HFFc6 (cell line): Measurements from ENCODE around the gene ARFGEF2. TPM values are rescaled to one million over a fixed set of nuclear protein-coding genes. Genes with fewer than 3 reads are reported as not detected.

Source experiments
- DNase-seq: peaks from one replicate; pipeline ENCODE4 v3.0.0-alpha.2; 2018
- H3K27ac Mint-ChIP-seq: 2 replicates; pipeline ENCODE4 v1.8.0; 2020; ENCODE audit warnings: mild to moderate bottlenecking, mixed read lengths
- H3K27me3 Mint-ChIP-seq: 2 replicates; pipeline ENCODE4 v1.8.0; 2021; ENCODE audit warnings: mild to moderate bottlenecking, moderate library complexity, mixed read lengths; ENCODE audit not compliant: insufficient read depth
- H3K36me3 Mint-ChIP-seq: 2 replicates; pipeline ENCODE4 v1.8.0; 2021; ENCODE audit warnings: low read depth, mixed read lengths
- H3K4me1 Mint-ChIP-seq: 2 replicates; pipeline ENCODE4 v1.8.0; 2020; ENCODE audit warnings: low read depth, mixed read lengths
- H3K4me3 Mint-ChIP-seq: 2 replicates; pipeline ENCODE4 v1.8.0; 2020; ENCODE audit warnings: mild to moderate bottlenecking, moderate library complexity, mixed read lengths
- H3K9me3 Mint-ChIP-seq: 2 replicates; pipeline ENCODE4 v1.8.0; 2020; ENCODE audit warnings: mild to moderate bottlenecking, mixed read lengths
- CTCF ChIP-seq: fragments of 200-600 bp; sonication (generic); IDR thresholded peaks from 2 replicates; pipeline ENCODE4 v1.5.0; 2021; ENCODE audit warnings: antibody characterized with exemption, mild to moderate bottlenecking
- total RNA-seq, 6 experiments: library from RNA; stranded (reverse); fragmentation: NEBNext Ultra II Directional; extraction: Animal tissue kit (Norgen Biotek cat#: 25700); gene quantifications; 2 replicates in 1 of 6; 3 replicates in 5 of 6; pipeline ENCODE4 v1.2.3, GENCODE V29; 2021

The ARFGEF2 gene
- total RNA-seq, 6 experiments from 2014 or later = 25.4 to 28.3 (median 26.2) TPM

- Mint-ChIP-seq H3K4me1 (peaks cover 30% of the 10 kb centered on the region), H3K9me3 (no peaks in the 10 kb centered on the region; the same call in 1 of the 2 replicates), H3K27ac (no peak overlapping the region)
These were observed 20.2 kb upstream of the ARFGEF2 start for GRCh38 chr20:48901326-48901725.

GRCh38 chr20:48903705-48904104 lies 17.8 kb upstream of the ARFGEF2 start:
- no peak for DNase-seq
- H3K4me3 Mint-ChIP-seq = no peak overlapping the region
- H3K27ac Mint-ChIP-seq = no peak overlapping the region
- H3K27me3 Mint-ChIP-seq = peaks cover 28% of the 10 kb centered on the region
- peaks cover 1% of the 10 kb centered on the region for H3K36me3 Mint-ChIP-seq
- peaks cover 3% of the 10 kb centered on the region for H3K9me3 Mint-ChIP-seq
- peaks cover 16% of the 10 kb centered on the region for H3K4me1 Mint-ChIP-seq
- TF ChIP-seq CTCF = no peak

More at GRCh38 chr20:48901326-48901725, 20.2 kb upstream of the ARFGEF2 start:
- no peak for DNase-seq
- no peak for TF ChIP-seq CTCF
- Mint-ChIP-seq H3K27me3 (peaks cover 26% of the 10 kb centered on the region), H3K36me3 (no peaks in the 10 kb centered on the region), H3K4me3 (no peak overlapping the region)

DNA sequence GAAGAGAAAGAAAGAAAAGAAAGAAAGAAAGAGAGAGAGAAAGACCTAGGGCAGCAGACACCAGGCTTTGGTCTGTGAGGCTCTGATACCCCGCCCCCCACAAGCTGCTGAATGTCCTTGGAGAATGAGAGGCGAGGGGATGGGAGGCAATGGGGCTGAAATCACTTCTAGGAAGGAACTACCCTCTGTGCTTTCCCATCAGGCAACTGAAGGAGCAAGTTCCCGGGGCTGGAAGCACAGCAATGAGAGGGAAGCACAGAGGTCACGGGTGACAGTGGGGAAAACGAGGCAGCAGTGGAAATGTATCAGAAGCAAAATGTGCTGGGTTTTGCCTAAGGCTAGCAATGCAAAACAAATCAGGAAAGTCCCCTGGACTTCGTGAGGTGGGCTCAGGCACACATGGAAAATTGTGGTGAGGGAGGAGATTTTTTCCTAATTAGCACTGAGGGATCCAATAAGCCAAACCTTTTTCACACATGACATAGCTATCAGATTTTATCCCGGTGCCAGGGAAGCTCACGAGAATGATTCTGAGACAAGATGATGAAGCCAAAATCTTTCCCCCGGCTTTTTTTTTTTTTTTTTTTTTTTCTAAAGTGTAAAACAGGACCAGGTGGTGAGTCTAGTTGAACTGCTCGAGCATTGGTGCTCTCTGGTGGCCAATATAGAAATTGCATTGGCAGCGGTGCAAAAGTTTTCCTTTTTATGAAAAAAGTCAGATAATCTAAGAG lies 16.8 kb upstream of the ARFGEF2 start:
- Mint-ChIP-seq H3K9me3 (peaks cover 13% of the 10 kb centered on the region), H3K27me3 (peaks cover 25% of the 10 kb centered on the region), H3K36me3 (peaks cover 5% of the 10 kb centered on the region), H3K4me1 (peaks cover 16% of the 10 kb centered on the region), H3K27ac (no peak overlapping the region), H3K4me3 (peak overlapping the region; percentile 16)
- peak; percentile 94 for TF ChIP-seq CTCF
- DNase-seq = peak; percentile 63

DNA sequence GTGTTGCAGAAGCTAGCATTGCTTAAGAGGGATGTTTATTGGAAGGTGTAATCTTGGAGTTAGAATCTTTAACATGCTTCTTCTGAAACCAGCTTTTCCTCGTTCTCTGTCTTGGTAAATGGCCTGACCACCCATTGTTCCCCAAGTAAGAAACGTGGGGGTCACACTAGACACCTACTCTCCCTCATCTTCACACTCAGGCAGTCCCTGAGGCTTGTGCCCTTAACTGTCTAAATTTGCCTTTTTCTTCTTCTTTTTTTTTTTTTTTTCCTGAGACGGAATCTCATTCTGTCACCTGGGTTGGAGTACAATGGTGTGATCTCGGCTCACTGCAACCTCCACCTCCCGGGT lies 16.2 kb upstream of the ARFGEF2 start:
- H3K4me1 Mint-ChIP-seq = peaks cover 16% of the 10 kb centered on the region
- no peak overlapping the region for H3K27ac Mint-ChIP-seq
- H3K36me3 Mint-ChIP-seq = peaks cover 5% of the 10 kb centered on the region
- peaks cover 28% of the 10 kb centered on the region for H3K27me3 Mint-ChIP-seq
- DNase-seq = no peak
- peaks cover 13% of the 10 kb centered on the region for H3K9me3 Mint-ChIP-seq
- peak; percentile 13; the same call in 1 of the 2 replicates for TF ChIP-seq CTCF
- H3K4me3 Mint-ChIP-seq = no peak overlapping the region

- peaks cover 13% of the 10 kb centered on the region for H3K9me3 Mint-ChIP-seq
- DNase-seq = no peak
- peaks cover 32% of the 10 kb centered on the region for H3K27me3 Mint-ChIP-seq
- no peak overlapping the region for H3K27ac Mint-ChIP-seq
- peaks cover 5% of the 10 kb centered on the region for H3K36me3 Mint-ChIP-seq
- no peak overlapping the region for H3K4me3 Mint-ChIP-seq
- H3K4me1 Mint-ChIP-seq = peaks cover 16% of the 10 kb centered on the region
- no peak for TF ChIP-seq CTCF
These were observed 15.2 kb upstream of the ARFGEF2 start for GRCh38 chr20:48906221-48906877.
